CD4-positive, alpha-beta memory T cell (primary cell): ENCODE data around the gene ZNF580. TPM values are rescaled to one million over a fixed set of nuclear protein-coding genes. Genes with fewer than 3 reads are reported as not detected.

Source experiments
- CTCF ChIA-PET: fragments of 350-600 bp; sonication (Branson Sonifier 250); formaldehyde crosslinking; loops from one replicate; lab custom pipeline; 2021; ENCODE audit warnings: inconsistent platforms; ENCODE audit not compliant: partially characterized antibody; lab: Charles Lee
- POLR2A ChIA-PET: fragments of 350-600 bp; sonication (Branson Sonifier 250); formaldehyde crosslinking; loops from one replicate; lab custom pipeline; 2021; ENCODE audit not compliant: partially characterized antibody; lab: Charles Lee
- DNase-seq, 5 donors: peaks; one replicate each; pipeline versions ENCODE4 v3.0.0 to v3.0.0-alpha.2; 2020 to 2022; ENCODE audit warnings: mixed read lengths in 1 of 5
- H3K27ac ChIP-seq: one replicate; pipeline ENCODE4 v1.7.0; 2013; ENCODE audit warnings: low read depth, low read length
- H3K27me3 ChIP-seq: 2 replicates; pipeline ENCODE4 v1.7.0; 2013; ENCODE audit warnings: mild to moderate bottlenecking, low read length, moderate library complexity; ENCODE audit not compliant: insufficient read depth
- H3K36me3 ChIP-seq: 2 replicates; pipeline ENCODE4 v1.7.0; 2013; ENCODE audit warnings: mild to moderate bottlenecking, low read length, moderate library complexity; ENCODE audit not compliant: insufficient read depth
- H3K4me1 ChIP-seq: 2 replicates; pipeline ENCODE4 v1.7.0; 2013; ENCODE audit warnings: mild to moderate bottlenecking, low read length, moderate library complexity; ENCODE audit not compliant: insufficient read depth
- H3K4me3 ChIP-seq, 2 donors: one replicate each; pipeline ENCODE4 v1.7.0; 2013; ENCODE audit warnings: low read length in 2 of 2, mild to moderate bottlenecking in 1 of 2
- H3K9me3 ChIP-seq, 2 donors: one replicate each; pipeline ENCODE4 v1.7.0; 2013; ENCODE audit warnings: low read length in 2 of 2, control low read depth in 1 of 2; ENCODE audit not compliant: control insufficient read depth in 1 of 2
- H3K27ac Mint-ChIP-seq, 7 donors: one replicate each; pipeline ENCODE4 v1.8.0; 2020 to 2021; ENCODE audit warnings: mixed read lengths in 7 of 7, mild to moderate bottlenecking in 6 of 7, inconsistent platforms in 3 of 7, moderate library complexity in 3 of 7
- H3K27me3 Mint-ChIP-seq, 2 donors: one replicate each; pipeline ENCODE4 v1.8.0; 2020 to 2021; ENCODE audit warnings: mixed read lengths in 2 of 2
- H3K36me3 Mint-ChIP-seq, 2 donors: one replicate each; pipeline ENCODE4 v1.8.0; 2020 to 2021; ENCODE audit warnings: mixed read lengths in 2 of 2, inconsistent platforms in 1 of 2, mild to moderate bottlenecking in 1 of 2
- H3K4me1 Mint-ChIP-seq, 4 donors: one replicate each; pipeline ENCODE4 v1.8.0; 2020 to 2021; ENCODE audit warnings: mixed read lengths in 4 of 4, mild to moderate bottlenecking in 1 of 4
- H3K4me3 Mint-ChIP-seq, 8 donors: one replicate each; pipeline ENCODE4 v1.8.0; 2020 to 2021; ENCODE audit warnings: mixed read lengths in 8 of 8, mild to moderate bottlenecking in 7 of 8, moderate library complexity in 6 of 8, inconsistent platforms in 3 of 8
- H3K9me3 Mint-ChIP-seq, 8 donors: one replicate each; pipeline ENCODE4 v1.8.0; 2020 to 2021; ENCODE audit warnings: mixed read lengths in 8 of 8, mild to moderate bottlenecking in 5 of 8, inconsistent platforms in 3 of 8, moderate library complexity in 1 of 8
- intact Hi-C: fragments of 100-400 bp; cut with micrococcal nuclease; formaldehyde crosslinking; loops from one replicate; pipeline ENCODE4 v1.15.1; 2023
- polyA plus RNA-seq, 2 donors: library from polyadenylated mRNA; unstranded; fragments of 300-500 nt; fragmentation: Illumina TruSeq; gene quantifications; one replicate each; pipeline ENCODE4 v1.2.3, GENCODE V29; 2021
- total RNA-seq, 2 experiments: library from RNA; stranded (reverse); gene quantifications; one replicate each; pipeline ENCODE4 v1.2.3, GENCODE V29; 2021

The ZNF580 gene
- total and polyA plus RNA-seq, 4 experiments from 2014 or later: 7.2 to 105 (median 55.2) TPM

GRCh38 chr19:55692681-55693081 is 51.9 kb downstream of the ZNF580 start:
- peaks cover 6 to 53% of the 10 kb centered on the region in 2 donors for H3K36me3 Mint-ChIP-seq
- Histone ChIP-seq H3K27me3 (no peaks in the 10 kb centered on the region), H3K27ac (no peak overlapping the region), H3K4me1 (no peaks in the 10 kb centered on the region), H3K4me3 (no peak overlapping the region), H3K9me3 (no peaks in the 10 kb centered on the region), H3K36me3 (peaks cover 41% of the 10 kb centered on the region)
- ChIA-PET CTCF (no interaction called here), POLR2A (no interaction called here)
- intact Hi-C loops: no loop called here
- H3K4me3 Mint-ChIP-seq: no peak overlapping the region
- H3K27me3 Mint-ChIP-seq: no peaks in the 10 kb centered on the region
- DNase-seq: no peak
- H3K27ac Mint-ChIP-seq: no peak overlapping the region
- H3K4me1 Mint-ChIP-seq: peaks cover 0 to 3% (median 0%) of the 10 kb centered on the region in 4 donors
- H3K9me3 Mint-ChIP-seq: no peaks in the 10 kb centered on the region

Other genes starting within 250 kb of the ZNF580 start
- gene UBE2S, start 233.2 kb upstream of the ZNF580 start, total RNA-seq: 10 to 100 TPM; 18.0 to 21.6 TPM
- gene UBE2S, start 233.2 kb upstream of the ZNF580 start, polyA plus RNA-seq: 10 to 100 TPM; 24.2 to 25.4 TPM
- not detected for gene SHISA7, start 197.7 kb upstream of the ZNF580 start, total RNA-seq
- gene SHISA7, start 197.7 kb upstream of the ZNF580 start, polyA plus RNA-seq: not detected
- 10 to 100 TPM in 1 of 2 experiments, 1 to 10 TPM in 1; 9.9 to 13.7 TPM for gene ISOC2, start 179.4 kb upstream of the ZNF580 start, total RNA-seq
- gene ISOC2, start 179.4 kb upstream of the ZNF580 start, polyA plus RNA-seq: 10 to 100 TPM; 24.7 to 29.4 TPM
- gene C19orf85, start 176.3 kb upstream of the ZNF580 start, total RNA-seq: not detected
- not detected for gene C19orf85, start 176.3 kb upstream of the ZNF580 start, polyA plus RNA-seq
- gene ZNF628, start 164.4 kb upstream of the ZNF580 start, total RNA-seq: 1 to 10 TPM; 8.1 to 9.1 TPM
- gene ZNF628, start 164.4 kb upstream of the ZNF580 start, polyA plus RNA-seq: under 1 TPM in 1 of 2 donors, not detected in 1; 0.47 TPM
- 1 to 10 TPM; 2.7 to 3.1 TPM for gene NAT14, start 155.8 kb upstream of the ZNF580 start, total RNA-seq
- gene NAT14, start 155.8 kb upstream of the ZNF580 start, polyA plus RNA-seq: 1 to 10 TPM; 2.6 to 3.2 TPM
- under 1 TPM; 0.20 to 0.36 TPM for gene SSC5D, start 152.6 kb upstream of the ZNF580 start, total RNA-seq
- gene SSC5D, start 152.6 kb upstream of the ZNF580 start, polyA plus RNA-seq: not detected
- gene SBK2, start 103.9 kb upstream of the ZNF580 start, total RNA-seq: not detected
- not detected for gene SBK2, start 103.9 kb upstream of the ZNF580 start, polyA plus RNA-seq
- gene SBK3, start 95.5 kb upstream of the ZNF580 start, total RNA-seq: not detected
- gene SBK3, start 95.5 kb upstream of the ZNF580 start, polyA plus RNA-seq: not detected
- 1 to 10 TPM; 8.0 to 9.6 TPM for gene ZNF579, start 60.2 kb upstream of the ZNF580 start, total RNA-seq
- gene ZNF579, start 60.2 kb upstream of the ZNF580 start, polyA plus RNA-seq: under 1 TPM in 1 of 2 donors, not detected in 1; 0.62 TPM
- 10 to 100 TPM; 20.8 to 26.4 TPM for gene FIZ1, start 41.5 kb upstream of the ZNF580 start, total RNA-seq
- gene FIZ1, start 41.5 kb upstream of the ZNF580 start, polyA plus RNA-seq: 1 to 10 TPM in 1 of 2 donors, under 1 TPM in 1; 0.99 to 5.3 TPM
- gene ZNF524, start 40.7 kb upstream of the ZNF580 start, total RNA-seq: 10 to 100 TPM; 31.2 to 34.0 TPM
- gene ZNF524, start 40.7 kb upstream of the ZNF580 start, polyA plus RNA-seq: 10 to 100 TPM; 26.2 to 40.1 TPM
- 10 to 100 TPM; 20.3 to 20.9 TPM for gene ZNF865, start 35.4 kb upstream of the ZNF580 start, total RNA-seq
- gene ZNF865, start 35.4 kb upstream of the ZNF580 start, polyA plus RNA-seq: under 1 TPM in 1 of 2 donors, not detected in 1; 0.30 TPM
- gene ZNF784, start 16.4 kb upstream of the ZNF580 start, total RNA-seq: 1 to 10 TPM; 7.4 TPM
- 1 to 10 TPM; 1.7 to 2.1 TPM for gene ZNF784, start 16.4 kb upstream of the ZNF580 start, polyA plus RNA-seq
- gene ZNF581, start 2.6 kb downstream of the ZNF580 start, total RNA-seq: 10 to 100 TPM; 21.2 to 23.4 TPM
- gene ZNF581, start 2.6 kb downstream of the ZNF580 start, polyA plus RNA-seq: 10 to 100 TPM; 22.5 to 28.5 TPM
- gene CCDC106, start 7.2 kb downstream of the ZNF580 start, total RNA-seq: 1 to 10 TPM; 1.2 to 1.5 TPM
- gene CCDC106, start 7.2 kb downstream of the ZNF580 start, polyA plus RNA-seq: under 1 TPM; 0.47 to 0.69 TPM
- gene U2AF2, start 14.0 kb downstream of the ZNF580 start, total RNA-seq: 100 to 1,000 TPM; 256 to 259 TPM
- gene U2AF2, start 14.0 kb downstream of the ZNF580 start, polyA plus RNA-seq: 10 to 100 TPM in 1 of 2 donors, 1 to 10 TPM in 1; 1.3 to 14.3 TPM
- gene EPN1, start 34.2 kb downstream of the ZNF580 start, total RNA-seq: 10 to 100 TPM; 53.9 to 56.9 TPM
- 10 to 100 TPM in 1 of 2 donors, 1 to 10 TPM in 1; 3.9 to 15.6 TPM for gene EPN1, start 34.2 kb downstream of the ZNF580 start, polyA plus RNA-seq
- not detected for gene NLRP9, start 97.4 kb downstream of the ZNF580 start, total RNA-seq
- gene NLRP9, start 97.4 kb downstream of the ZNF580 start, polyA plus RNA-seq: not detected
- not detected for gene RFPL4A, start 118.1 kb downstream of the ZNF580 start, total RNA-seq
- not detected for gene RFPL4A, start 118.1 kb downstream of the ZNF580 start, polyA plus RNA-seq
- not detected for gene RFPL4AL1, start 128.1 kb downstream of the ZNF580 start, total RNA-seq
- gene RFPL4AL1, start 128.1 kb downstream of the ZNF580 start, polyA plus RNA-seq: not detected
- gene NLRP11, start 191.0 kb downstream of the ZNF580 start, total RNA-seq: not detected
- not detected for gene NLRP11, start 191.0 kb downstream of the ZNF580 start, polyA plus RNA-seq
- not detected for gene NLRP4, start 195.5 kb downstream of the ZNF580 start, total RNA-seq
- not detected for gene NLRP4, start 195.5 kb downstream of the ZNF580 start, polyA plus RNA-seq